Measurements from ENCODE around the gene TRIM72. TPM values are rescaled to one million over a fixed set of nuclear protein-coding genes. Genes with fewer than 3 reads are reported as not detected.

TRIM72 gene
- total and polyA plus RNA-seq, 2 of the 8 experiments (the other 6 are each of a cell fraction or from before 2014, with no cell fraction given) = 0.57 to 2.1 TPM

GRCh38 chr16:31206776-31207175 is 7.1 kb upstream of the TRIM72 start:
- Histone ChIP-seq H4K20me1 (replicated peaks in 1 of 2; ENCODE audit: control insufficient read depth in 1 of 2, insufficient read depth in 2 of 2, low read length in 2 of 2) (no peaks in the 10 kb centered on the region), H3K79me2 (ENCODE audit: control insufficient read depth in 1 of 2, insufficient read depth in 2 of 2, low read length in 2 of 2) (no peaks in the 10 kb centered on the region), H3K18ac (ENCODE audit: extremely low read depth, low read length) (no peak overlapping the region), H3K27ac (ENCODE audit: low read depth, low read length) (no peak overlapping the region), H2BK5ac (ENCODE audit: low read depth, low read length) (no peak overlapping the region), H2AFZ (ENCODE audit: low read length) (no peak overlapping the region), H3K27me3 (replicated peaks in 1 of 4; ENCODE audit: control insufficient read depth in 3 of 4, extremely low read depth in 1 of 4, insufficient read depth in 3 of 4, low read length in 3 of 4) (peaks cover 0 to 6% (median 3%) of the 10 kb centered on the region in 4 experiments; a peak in 3 of 7 replicates), H2BK20ac (ENCODE audit: low read length) (no peak overlapping the region), H4K91ac (replicated peaks; ENCODE audit: insufficient read length, low read length) (no peak overlapping the region), H4K5ac (ENCODE audit: insufficient read length, low read depth, low read length) (no peak overlapping the region), H3K23me2 (ENCODE audit: low read depth, low read length) (peaks cover 10% of the 10 kb centered on the region; the same call in 1 of the 2 replicates), H3K56ac (replicated peaks; ENCODE audit: insufficient read length, low read depth, low read length) (no peak overlapping the region), H4K8ac (ENCODE audit: extremely low read depth, insufficient read depth, low read length) (no peak overlapping the region), H3K4me2 (ENCODE audit: insufficient read depth in 1 of 2, low read depth in 2 of 2, low read length in 2 of 2) (no peak overlapping the region), H3K9ac (replicated peaks in 1 of 4; ENCODE audit: extremely low read depth in 1 of 4, low read depth in 3 of 4, low read length in 3 of 4) (no peak overlapping the region), H3K4ac (replicated peaks; ENCODE audit: insufficient read length, low read depth, low read length) (no peak overlapping the region), H2BK120ac (replicated peaks; ENCODE audit: low read depth, low read length) (no peak overlapping the region), H3K4me1 (replicated peaks in 1 of 4; ENCODE audit: control insufficient read depth in 3 of 4, insufficient read depth in 4 of 4, low read length in 3 of 4) (peaks cover 0 to 3% (median under 1%) of the 10 kb centered on the region in 4 experiments; a peak in 3 of 7 replicates), H3K36me3 (ENCODE audit: control insufficient read depth in 2 of 4, insufficient read depth in 4 of 4, low read length in 3 of 4) (no peaks in the 10 kb centered on the region), H3K4me3 (ENCODE audit: extremely low read depth in 1 of 4, insufficient read depth in 2 of 4, low read depth in 3 of 4, low read length in 4 of 4) (no peak overlapping the region), H3K14ac (ENCODE audit: insufficient read length) (no peak overlapping the region), H3K79me1 (ENCODE audit: low read depth, low read length) (no peaks in the 10 kb centered on the region), H2BK15ac (ENCODE audit: low read length) (no peak overlapping the region), H2AK5ac (ENCODE audit: low read depth, low read length) (no peak overlapping the region), H3K9me3 (ENCODE audit: insufficient read depth in 2 of 2, low read depth in 1 of 2, low read length in 1 of 2) (no peaks in the 10 kb centered on the region), H2BK12ac (ENCODE audit: low read depth, low read length) (no peak overlapping the region), H3K23ac (ENCODE audit: insufficient read length) (no peak overlapping the region)
- 82% methylated on average over 6 of the region's 6 CpGs; no CpG with 5 or more reads in 1 of the 2 experiments for WGBS, 2 experiments (ENCODE audit: extremely low coverage in 1 of 2, insufficient coverage in 1 of 2, insufficient read length in 1 of 2, insufficient replicate concordance in 2 of 2, low coverage in 1 of 2, low lambda C conversion rate in 2 of 2, missing lambda C conversion rate in 1 of 2)
- CTCF ChIA-PET (ENCODE audit: partially characterized antibody) = interaction anchor here (0.6 to 1.7 kb wide), 3 partner anchors 10 to 247 kb away, joined by 3 to 4 read pairs (median 3); partner anchors contain the start of gene PYDC1
- DNase-seq (ENCODE audit: low read depth in 1 of 2, low spot score in 2 of 2) = no peak
- FAIRE-seq = no peak
- TF ChIP-seq CHD1 (IDR thresholded peaks at IDR 0.05; ENCODE audit: low read depth, low read length) (no peak), NANOG (IDR thresholded peaks at IDR 0.05; ENCODE audit: insufficient read depth, low read depth, low read length, poor library complexity, severe bottlenecking) (no peak), SP2 (IDR thresholded peaks at IDR 0.05; ENCODE audit: low read length) (no peak)
- POLR2A ChIA-PET (ENCODE audit: partially characterized antibody) = interaction anchor here (0.8 to 24.0 kb wide), 6 partner anchors 10 to 50 kb away, joined by 4 to 430 read pairs (median 4); partner anchors contain the start of genes FUS and PYCARD

Measured in H1 (cell line).